GM23338 (cell line): ENCODE results near the gene RBM19. TPM values are rescaled to one million over a fixed set of nuclear protein-coding genes. Genes with fewer than 3 reads are reported as not detected.

Source experiments
- ATAC-seq: fragments of 200-7000 bp; cut with Tn5 transposase; 3 replicates; pipeline ENCODE4 v1.9.1; 2020
- DNase-seq: peaks from one replicate; pipeline ENCODE4 v3.0.0-alpha.2; 2015; ENCODE audit warnings: low spot score
- H2AFZ ChIP-seq: fragments of 200-600 bp; sonication (generic); 2 replicates; pipeline ENCODE4 v1.8.0; 2016; ENCODE audit warnings: antibody characterized with exemption, mild to moderate bottlenecking, moderate library complexity
- H3F3A ChIP-seq: fragments of 200-600 bp; sonication (generic); replicated peaks from 2 replicates; pipeline ENCODE4 v1.8.0; 2017; ENCODE audit warnings: antibody characterized with exemption, mixed run types, low read depth
- H3K27ac ChIP-seq: fragments of 200-600 bp; sonication (generic); 2 replicates; pipeline ENCODE4 v1.6.1; 2016; ENCODE audit warnings: low read depth
- H3K27me3 ChIP-seq: fragments of 200-600 bp; sonication (generic); 2 replicates; pipeline ENCODE4 v1.8.0; 2016; ENCODE audit warnings: mild to moderate bottlenecking, mixed run types, moderate library complexity; ENCODE audit not compliant: insufficient read depth
- H3K36me3 ChIP-seq: fragments of 200-600 bp; sonication (generic); 2 replicates; pipeline ENCODE4 v1.8.0; 2016; ENCODE audit warnings: mild to moderate bottlenecking; ENCODE audit not compliant: insufficient read depth
- H3K4me1 ChIP-seq: fragments of 200-600 bp; sonication (generic); 2 replicates; pipeline ENCODE4 v1.8.0; 2016; ENCODE audit warnings: mild to moderate bottlenecking, moderate library complexity; ENCODE audit not compliant: insufficient read depth
- H3K4me2 ChIP-seq: fragments of 200-600 bp; sonication (generic); 2 replicates; pipeline ENCODE4 v1.7.1; 2017; ENCODE audit warnings: mixed run types
- H3K4me3 ChIP-seq: fragments of 200-600 bp; sonication (generic); 2 replicates; pipeline ENCODE4 v1.6.1; 2016; ENCODE audit warnings: mixed run types
- H3K79me2 ChIP-seq: fragments of 200-600 bp; sonication (generic); replicated peaks from 2 replicates; pipeline ENCODE4 v1.8.0; 2017; ENCODE audit warnings: mild to moderate bottlenecking; ENCODE audit not compliant: insufficient read depth
- H3K9me2 ChIP-seq: fragments of 200-600 bp; sonication (generic); 2 replicates; pipeline ENCODE4 v1.8.0; 2017; ENCODE audit not compliant: insufficient read depth
- H4K20me1 ChIP-seq: fragments of 200-600 bp; sonication (generic); replicated peaks from 2 replicates; pipeline ENCODE4 v1.8.0; 2017; ENCODE audit warnings: mild to moderate bottlenecking; ENCODE audit not compliant: insufficient read depth
- H3K27ac Mint-ChIP-seq: 2 replicates; pipeline ENCODE4 v1.8.0; 2020; ENCODE audit warnings: inconsistent platforms, mild to moderate bottlenecking, moderate library complexity, mixed read lengths
- H3K27me3 Mint-ChIP-seq: 3 replicates; pipeline ENCODE4 v1.8.0; 2022; ENCODE audit warnings: low read depth, mild to moderate bottlenecking, moderate library complexity, mixed read lengths, inconsistent platforms; ENCODE audit not compliant: insufficient read depth, poor library complexity
- H3K36me3 Mint-ChIP-seq: 3 replicates; pipeline ENCODE4 v1.8.0; 2021; ENCODE audit warnings: low read depth, mild to moderate bottlenecking, inconsistent platforms, moderate library complexity, mixed read lengths
- H3K4me1 Mint-ChIP-seq: 3 replicates; pipeline ENCODE4 v1.8.0; 2020; ENCODE audit warnings: mild to moderate bottlenecking, inconsistent platforms, mixed read lengths
- H3K4me3 Mint-ChIP-seq: 3 replicates; pipeline ENCODE4 v1.8.0; 2021; ENCODE audit warnings: moderate library complexity, mild to moderate bottlenecking, inconsistent platforms, mixed read lengths
- H3K9me3 Mint-ChIP-seq: 3 replicates; pipeline ENCODE4 v1.8.0; 2020; ENCODE audit warnings: moderate library complexity, mild to moderate bottlenecking, inconsistent platforms, mixed read lengths
- CREB1 ChIP-seq: fragments of 250-450 bp; sonication (Bioruptor Pico); IDR thresholded peaks from 2 replicates; pipeline ENCODE4 v1.5.0; 2020; ENCODE audit warnings: low read depth, mild to moderate bottlenecking, moderate library complexity
- ETS1 ChIP-seq: IDR thresholded peaks from 2 replicates; pipeline ENCODE4 v1.6.1; 2016; ENCODE audit warnings: antibody characterized with exemption
- EZH2 ChIP-seq: fragments of 200-600 bp; sonication (generic); IDR thresholded peaks from one replicate; pipeline ENCODE4 v1.8.0; 2017; ENCODE audit warnings: antibody characterized with exemption, mild to moderate bottlenecking, low read depth; ENCODE audit not compliant: unreplicated experiment
- POLR2AphosphoS5 ChIP-seq: IDR thresholded peaks from 2 replicates; pipeline ENCODE4 v1.6.1; 2016; ENCODE audit warnings: antibody characterized with exemption, low read depth
- REST ChIP-seq: IDR thresholded peaks from one replicate; pipeline ENCODE4 v1.6.1; 2018; ENCODE audit warnings: antibody characterized with exemption; ENCODE audit not compliant: unreplicated experiment
- ZNF114 ChIP-seq: fragments of 250-450 bp; sonication (Bioruptor Pico); IDR thresholded peaks from 2 replicates; pipeline ENCODE4 v1.5.0; 2020; ENCODE audit warnings: mild to moderate bottlenecking, moderate library complexity
- ZNF331 ChIP-seq: fragments of 250-450 bp; sonication (Bioruptor Pico); IDR thresholded peaks from 2 replicates; pipeline ENCODE4 v1.5.0; 2020; ENCODE audit warnings: low read depth, mild to moderate bottlenecking, moderate library complexity
- ZNF462 ChIP-seq: fragments of 250-450 bp; sonication (Bioruptor Pico); IDR thresholded peaks from 2 replicates; pipeline ENCODE4 v1.5.0; 2020; ENCODE audit warnings: mild to moderate bottlenecking, moderate library complexity
- polyA plus RNA-seq: library from polyadenylated mRNA; unstranded; fragments of >200 nt; fragmentation: Nextera tagmentation; extraction: Ambion mirVana; gene quantifications from 2 replicates; pipeline ENCODE4 v1.2.1, GENCODE V29; 2016
- total RNA-seq: library from RNA; depleted of rRNA; stranded (reverse); fragments of >200 nt; shearing (Covaris generic); gene quantifications from 2 replicates; pipeline ENCODE4 v1.2.3, GENCODE V29; 2014
- TF ChIP-seq, protein P1 (sequence below), 2 experiments: fragments of 200-600 bp in 1 of 2; sonication (generic) in 1 of 2; conservative IDR thresholded peaks; 2 replicates each; pipeline versions ENCODE4 v1.5.1 to v1.6.1; 2016 to 2017; ENCODE audit warnings: antibody characterized with exemption in 2 of 2, low read depth in 2 of 2, mild to moderate bottlenecking in 2 of 2, moderate library complexity in 1 of 2

The RBM19 gene
- total and polyA plus RNA-seq, 2 experiments from 2014 or later = 43.4 to 56.7 TPM

DNA sequence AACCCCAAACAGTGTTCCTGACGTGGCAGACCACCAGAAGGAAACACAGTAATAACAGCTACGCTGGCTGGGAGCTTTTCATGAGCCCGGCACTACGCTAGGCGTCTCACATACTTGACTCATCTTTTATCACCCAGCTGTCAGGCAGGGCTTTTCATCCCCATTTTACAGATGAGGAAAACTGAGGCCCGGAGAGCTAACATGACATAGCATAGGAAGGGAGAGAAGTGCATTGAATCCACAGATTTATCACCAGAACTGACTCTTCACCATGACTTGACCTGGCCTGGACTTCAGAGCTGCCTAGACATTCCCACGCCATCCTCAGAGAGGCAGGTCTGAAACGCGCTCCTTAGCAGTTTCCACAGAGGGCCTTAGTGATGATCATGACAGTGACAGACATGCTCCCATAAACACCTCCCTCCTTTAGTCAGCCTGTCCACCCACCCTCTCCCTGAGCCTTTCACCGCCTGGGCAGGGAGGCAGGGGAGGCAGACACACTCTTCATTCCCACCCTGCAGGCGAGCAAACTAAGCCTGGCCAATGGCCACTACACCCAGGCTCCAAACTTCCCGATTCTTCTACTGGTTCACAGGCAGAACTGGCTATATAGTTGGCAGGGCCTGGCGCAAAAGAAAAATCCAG, 56.2 kb downstream of the RBM19 start:
- Mint-ChIP-seq H3K27me3 (peaks cover 9% of the 10 kb centered on the region), H3K9me3 (no peaks in the 10 kb centered on the region), H3K4me3 (no peak overlapping the region), H3K4me1 (peaks cover 16% of the 10 kb centered on the region), H3K27ac (no peak overlapping the region), H3K36me3 (peaks cover 30% of the 10 kb centered on the region)
- Histone ChIP-seq H4K20me1 (0 out of 2 replicates have a peak, but pooled peaks cover 3% of the 10 kb centered on the region), H2AFZ (no peak overlapping the region), H3K27me3 (no peaks in the 10 kb centered on the region), H3K4me2 (no peak overlapping the region), H3K9me2 (no peaks in the 10 kb centered on the region), H3K36me3 (peaks cover 4% of the 10 kb centered on the region; the same call in 1 of the 2 replicates), H3K4me1 (no peaks in the 10 kb centered on the region; the same call in 1 of the 2 replicates), H3K4me3 (no peak overlapping the region), H3K79me2 (no peaks in the 10 kb centered on the region), H3K27ac (no peak overlapping the region), H3F3A (no peaks in the 10 kb centered on the region)
- TF ChIP-seq ZNF462 (CRISPR knock-in tag) (no peak), EZH2 (no peak), ZNF331 (CRISPR knock-in tag) (no peak), ZNF114 (CRISPR knock-in tag) (no peak), POLR2AphosphoS5 (no peak), REST (no peak), ETS1 (no peak), CREB1 (CRISPR knock-in tag) (no peak)
- TF ChIP-seq, protein P1, sequence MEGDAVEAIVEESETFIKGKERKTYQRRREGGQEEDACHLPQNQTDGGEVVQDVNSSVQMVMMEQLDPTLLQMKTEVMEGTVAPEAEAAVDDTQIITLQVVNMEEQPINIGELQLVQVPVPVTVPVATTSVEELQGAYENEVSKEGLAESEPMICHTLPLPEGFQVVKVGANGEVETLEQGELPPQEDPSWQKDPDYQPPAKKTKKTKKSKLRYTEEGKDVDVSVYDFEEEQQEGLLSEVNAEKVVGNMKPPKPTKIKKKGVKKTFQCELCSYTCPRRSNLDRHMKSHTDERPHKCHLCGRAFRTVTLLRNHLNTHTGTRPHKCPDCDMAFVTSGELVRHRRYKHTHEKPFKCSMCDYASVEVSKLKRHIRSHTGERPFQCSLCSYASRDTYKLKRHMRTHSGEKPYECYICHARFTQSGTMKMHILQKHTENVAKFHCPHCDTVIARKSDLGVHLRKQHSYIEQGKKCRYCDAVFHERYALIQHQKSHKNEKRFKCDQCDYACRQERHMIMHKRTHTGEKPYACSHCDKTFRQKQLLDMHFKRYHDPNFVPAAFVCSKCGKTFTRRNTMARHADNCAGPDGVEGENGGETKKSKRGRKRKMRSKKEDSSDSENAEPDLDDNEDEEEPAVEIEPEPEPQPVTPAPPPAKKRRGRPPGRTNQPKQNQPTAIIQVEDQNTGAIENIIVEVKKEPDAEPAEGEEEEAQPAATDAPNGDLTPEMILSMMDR (conservative IDR thresholded peaks at IDR 0.05; ENCODE audit: low read depth in 2 of 2) = no peak
- DNase-seq = no peak
- no peak for ATAC-seq
